H9 (cell line): ENCODE results near the gene TGM2. TPM values are rescaled to one million over a fixed set of nuclear protein-coding genes. Genes with fewer than 3 reads are reported as not detected.

Experiments
- DNase-seq: peaks from one replicate; pipeline ENCODE4 v3.0.0-alpha.2; 2017
- H2AFZ ChIP-seq: one replicate; pipeline ENCODE4 v1.6.1; 2013; ENCODE audit warnings: mild to moderate bottlenecking, low read length, control low read depth, moderate library complexity
- H2AK5ac ChIP-seq: 2 replicates; pipeline ENCODE4 v1.6.1; 2013; ENCODE audit warnings: low read length, control low read depth, mixed read lengths; ENCODE audit not compliant: insufficient read length
- H2BK120ac ChIP-seq: one replicate; pipeline ENCODE4 v1.6.1; 2013; ENCODE audit warnings: low read depth, mild to moderate bottlenecking, low read length, control low read depth, inconsistent platforms; ENCODE audit not compliant: poor library complexity, severe bottlenecking
- H2BK12ac ChIP-seq: 2 replicates; pipeline ENCODE4 v1.6.1; 2013; ENCODE audit warnings: low read length, control low read depth, mixed read lengths, low read depth; ENCODE audit not compliant: insufficient read length
- H2BK15ac ChIP-seq: 2 replicates; pipeline ENCODE4 v1.6.1; 2013; ENCODE audit warnings: low read depth, low read length, control low read depth
- H2BK20ac ChIP-seq: one replicate; pipeline ENCODE4 v1.6.1; 2013; ENCODE audit warnings: low read depth, mild to moderate bottlenecking, low read length, control low read depth, inconsistent platforms; ENCODE audit not compliant: poor library complexity, severe bottlenecking
- H2BK5ac ChIP-seq: 2 replicates; pipeline ENCODE4 v1.6.1; 2013; ENCODE audit warnings: low read length, control low read depth, mixed read lengths; ENCODE audit not compliant: insufficient read length
- H3K14ac ChIP-seq: 2 replicates; pipeline ENCODE4 v1.6.1; 2013; ENCODE audit warnings: low read length, control low read depth; ENCODE audit not compliant: insufficient read depth
- H3K18ac ChIP-seq: 2 replicates; pipeline ENCODE4 v1.6.1; 2013; ENCODE audit warnings: low read depth, mild to moderate bottlenecking, mixed read lengths, low read length, control low read depth; ENCODE audit not compliant: insufficient read length
- H3K23ac ChIP-seq: 2 replicates; pipeline ENCODE4 v1.6.1; 2013; ENCODE audit warnings: low read length, control low read depth, mixed read lengths, low read depth; ENCODE audit not compliant: insufficient read length
- H3K23me2 ChIP-seq: 2 replicates; pipeline ENCODE4 v1.6.1; 2013; ENCODE audit warnings: low read depth, mild to moderate bottlenecking, mixed read lengths, low read length, control low read depth; ENCODE audit not compliant: insufficient read length, poor library complexity, severe bottlenecking
- H3K27ac ChIP-seq: 2 replicates; pipeline ENCODE4 v1.5.1; 2013; ENCODE audit warnings: low read length, control low read depth, mixed read lengths, low read depth; ENCODE audit not compliant: insufficient read length
- H3K27me3 ChIP-seq: 2 replicates; pipeline ENCODE4 v1.6.1; 2013; ENCODE audit warnings: low read length, control low read depth, inconsistent platforms; ENCODE audit not compliant: insufficient read depth
- H3K4ac ChIP-seq: 2 replicates; pipeline ENCODE4 v1.6.1; 2013; ENCODE audit warnings: low read depth, mild to moderate bottlenecking, control low read depth, inconsistent platforms, low read length, moderate library complexity
- H3K4me1 ChIP-seq: 2 replicates; pipeline ENCODE4 v1.6.1; 2013; ENCODE audit warnings: low read length, control low read depth, inconsistent platforms; ENCODE audit not compliant: insufficient read depth
- H3K4me2 ChIP-seq: 2 replicates; pipeline ENCODE4 v1.6.1; 2013; ENCODE audit warnings: low read length, control low read depth, mixed read lengths; ENCODE audit not compliant: insufficient read length, insufficient read depth
- H3K56ac ChIP-seq: 2 replicates; pipeline ENCODE4 v1.6.1; 2013; ENCODE audit warnings: low read depth, mild to moderate bottlenecking, mixed read lengths, low read length, control low read depth; ENCODE audit not compliant: insufficient read length
- H3K79me1 ChIP-seq: 2 replicates; pipeline ENCODE4 v1.6.1; 2013; ENCODE audit warnings: low read depth, mild to moderate bottlenecking, moderate library complexity, low read length, control low read depth, inconsistent platforms; ENCODE audit not compliant: insufficient read depth, poor library complexity, severe bottlenecking
- H3K79me2 ChIP-seq: 2 replicates; pipeline ENCODE4 v1.6.1; 2013; ENCODE audit warnings: low read length, control low read depth, inconsistent platforms; ENCODE audit not compliant: insufficient read depth
- H3K9ac ChIP-seq: 2 replicates; pipeline ENCODE4 v1.6.1; 2013; ENCODE audit warnings: low read length, control low read depth, mixed read lengths; ENCODE audit not compliant: insufficient read length; ENCODE audit errors: extremely low read depth
- H3K9me3 ChIP-seq: one replicate; pipeline ENCODE4 v1.6.1; 2013; ENCODE audit warnings: low read depth, low read length, inconsistent platforms; ENCODE audit not compliant: control insufficient read depth
- H3T11ph ChIP-seq: one replicate; pipeline ENCODE4 v1.6.1; 2013; ENCODE audit warnings: mild to moderate bottlenecking, low read length, control low read depth, inconsistent platforms
- H4K20me1 ChIP-seq: one replicate; pipeline ENCODE4 v1.6.1; 2013; ENCODE audit not compliant: control insufficient read depth, insufficient read length, insufficient read depth
- H4K5ac ChIP-seq: 2 replicates; pipeline ENCODE4 v1.6.1; 2013; ENCODE audit warnings: low read depth, mild to moderate bottlenecking, mixed read lengths, low read length, control low read depth; ENCODE audit not compliant: insufficient read length
- H4K8ac ChIP-seq: replicated peaks from 2 replicates; pipeline ENCODE4 v1.6.1; 2013; ENCODE audit warnings: low read length, control low read depth, mixed read lengths, low read depth; ENCODE audit not compliant: insufficient read length
- H4K91ac ChIP-seq: 2 replicates; pipeline ENCODE4 v1.6.1; 2013; ENCODE audit warnings: low read depth, mild to moderate bottlenecking, moderate library complexity, mixed read lengths, low read length, control low read depth; ENCODE audit not compliant: insufficient read length
- H3K27ac Mint-ChIP-seq, 3 experiments: 2 replicates in 2 of 3; 3 replicates in 1 of 3; pipeline ENCODE4 v1.8.0; 2020 to 2021; ENCODE audit warnings: mixed read lengths in 3 of 3, mild to moderate bottlenecking in 1 of 3, moderate library complexity in 1 of 3
- H3K27me3 Mint-ChIP-seq: 2 replicates; pipeline ENCODE4 v1.8.0; 2021; ENCODE audit warnings: low read depth, mild to moderate bottlenecking, moderate library complexity, mixed read lengths
- H3K36me3 Mint-ChIP-seq, 3 experiments: 2 replicates in 2 of 3; 3 replicates in 1 of 3; pipeline ENCODE4 v1.8.0; 2020 to 2021; ENCODE audit warnings: low read depth in 3 of 3, mixed read lengths in 3 of 3; ENCODE audit not compliant: insufficient read depth in 1 of 3
- H3K4me1 Mint-ChIP-seq, 2 experiments: 2 replicates each; pipeline ENCODE4 v1.8.0; 2020; ENCODE audit warnings: mixed read lengths in 2 of 2
- H3K4me3 Mint-ChIP-seq, 2 experiments: 2 replicates in 1 of 2; 3 replicates in 1 of 2; pipeline ENCODE4 v1.8.0; 2020 to 2021; ENCODE audit warnings: mild to moderate bottlenecking in 2 of 2, mixed read lengths in 2 of 2, moderate library complexity in 1 of 2
- H3K9me3 Mint-ChIP-seq, 2 experiments: 2 replicates in 1 of 2; 3 replicates in 1 of 2; pipeline ENCODE4 v1.8.0; 2020; ENCODE audit warnings: mild to moderate bottlenecking in 2 of 2, mixed read lengths in 2 of 2, moderate library complexity in 1 of 2
- WGBS: extraction: QIAGEN DNeasy Blood & Tissue Kit; methylation state at CpG from one replicate; pipeline ENCODE4 v1.1.7; 2013; ENCODE audit warnings: missing lambda C conversion rate, low lambda C conversion rate, mixed read lengths; ENCODE audit not compliant: insufficient read length; ENCODE audit errors: extremely low coverage; 5-methylcytosine and 5-hydroxymethylcytosine counted together
- total RNA-seq: library from RNA; stranded (reverse); gene quantifications from 2 replicates; pipeline ENCODE4 v1.2.1, GENCODE V29; 2021
- TF ChIP-seq, protein P1 (sequence below): fragments of 200-600 bp; sonication (generic); conservative IDR thresholded peaks from 3 replicates; pipeline ENCODE4 v1.8.0; 2021; ENCODE audit warnings: antibody characterized with exemption, mild to moderate bottlenecking

Gene TGM2
- total RNA-seq, 1 experiment from 2014 or later = 1.1 TPM

DNA sequence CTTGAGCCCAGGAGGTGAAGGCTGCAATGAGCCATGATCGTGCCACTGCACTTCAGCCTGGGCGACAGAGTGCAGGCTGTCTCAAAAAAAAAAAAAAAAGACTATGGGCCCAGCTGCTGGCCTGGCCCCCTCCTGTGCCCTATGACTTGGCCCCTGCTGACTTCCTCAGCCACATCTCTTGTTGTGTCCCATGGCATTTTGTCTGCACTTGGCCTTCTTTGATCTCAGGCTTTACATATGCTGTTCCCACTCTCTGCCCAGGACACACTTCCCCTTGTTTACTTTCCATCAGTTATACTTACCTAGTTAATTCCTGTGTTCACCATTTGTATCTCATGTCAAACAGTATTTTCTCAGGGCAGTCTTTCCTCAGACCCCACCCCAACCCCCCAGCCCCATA lies 87.0 kb downstream of the TGM2 start:
- Histone ChIP-seq H4K20me1 (no peaks in the 10 kb centered on the region), H3K14ac (no peak overlapping the region), H3K27ac (no peak overlapping the region), H2AK5ac (no peak overlapping the region), H3K18ac (no peak overlapping the region), H3K27me3 (no peaks in the 10 kb centered on the region), H3K79me2 (peaks cover 1% of the 10 kb centered on the region; the same call in 1 of the 2 replicates), H3K9me3 (no peaks in the 10 kb centered on the region), H3K23ac (no peak overlapping the region), H3K9ac (no peak overlapping the region), H2BK15ac (no peak overlapping the region), H2BK20ac (no peak overlapping the region), H3K4me2 (no peak overlapping the region), H4K91ac (no peak overlapping the region), H3K4me1 (no peaks in the 10 kb centered on the region), H4K5ac (no peak overlapping the region), H2BK5ac (no peak overlapping the region), H3T11ph (no peak overlapping the region), H4K8ac (no peak overlapping the region), H2BK120ac (no peak overlapping the region), H3K23me2 (no peaks in the 10 kb centered on the region), H3K4ac (no peak overlapping the region), H2BK12ac (no peak overlapping the region), H3K56ac (no peak overlapping the region), H3K79me1 (peaks cover 3% of the 10 kb centered on the region), H2AFZ (no peak overlapping the region)
- no peaks in the 10 kb centered on the region for H3K27me3 Mint-ChIP-seq
- DNase-seq = no peak
- no peak overlapping the region for H3K4me3 Mint-ChIP-seq
- TF ChIP-seq, protein P1, sequence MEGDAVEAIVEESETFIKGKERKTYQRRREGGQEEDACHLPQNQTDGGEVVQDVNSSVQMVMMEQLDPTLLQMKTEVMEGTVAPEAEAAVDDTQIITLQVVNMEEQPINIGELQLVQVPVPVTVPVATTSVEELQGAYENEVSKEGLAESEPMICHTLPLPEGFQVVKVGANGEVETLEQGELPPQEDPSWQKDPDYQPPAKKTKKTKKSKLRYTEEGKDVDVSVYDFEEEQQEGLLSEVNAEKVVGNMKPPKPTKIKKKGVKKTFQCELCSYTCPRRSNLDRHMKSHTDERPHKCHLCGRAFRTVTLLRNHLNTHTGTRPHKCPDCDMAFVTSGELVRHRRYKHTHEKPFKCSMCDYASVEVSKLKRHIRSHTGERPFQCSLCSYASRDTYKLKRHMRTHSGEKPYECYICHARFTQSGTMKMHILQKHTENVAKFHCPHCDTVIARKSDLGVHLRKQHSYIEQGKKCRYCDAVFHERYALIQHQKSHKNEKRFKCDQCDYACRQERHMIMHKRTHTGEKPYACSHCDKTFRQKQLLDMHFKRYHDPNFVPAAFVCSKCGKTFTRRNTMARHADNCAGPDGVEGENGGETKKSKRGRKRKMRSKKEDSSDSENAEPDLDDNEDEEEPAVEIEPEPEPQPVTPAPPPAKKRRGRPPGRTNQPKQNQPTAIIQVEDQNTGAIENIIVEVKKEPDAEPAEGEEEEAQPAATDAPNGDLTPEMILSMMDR = no peak
- peaks cover 12 to 15% of the 10 kb centered on the region in 2 experiments for H3K4me1 Mint-ChIP-seq
- no peaks in the 10 kb centered on the region for H3K9me3 Mint-ChIP-seq
- H3K36me3 Mint-ChIP-seq = peaks cover 25 to 51% (median 50%) of the 10 kb centered on the region in 3 experiments; a peak in 6 of 7 replicates
- no CpG with 5 or more reads among the region's 2 CpGs for WGBS
- peak overlapping the region in 1 of 3 experiments; percentile 12; a peak in 1 of 7 replicates for H3K27ac Mint-ChIP-seq

Other genes starting within 250 kb of the TGM2 start
- gene TTI1, start 131.8 kb downstream of the TGM2 start, total RNA-seq = 37.4 and 38.3 TPM in 2 replicates
- gene RPRD1B, start 131.5 kb downstream of the TGM2 start, total RNA-seq = 33.4 and 34.3 TPM in 2 replicates
- gene KIAA1755, start 95.5 kb upstream of the TGM2 start, total RNA-seq = 0.17 and 0.18 TPM in 2 replicates
- gene BPI, start 138.9 kb upstream of the TGM2 start, total RNA-seq = not detected in 2 replicates
- 0.35 and 0.52 TPM in 2 replicates for gene LBP, start 181.2 kb upstream of the TGM2 start, total RNA-seq